Muscle layer of colon (tissue), 2 donors: ENCODE measurements around the gene MERTK.
"Not testable (repeated sequence)": the region's sequence is repeated elsewhere in the genome, so short reads cannot be mapped to it uniquely, and the experiment has no call there.

Experiments
- H3K27ac ChIP-seq: one replicate; pipeline ENCODE4 v1.7.0; 2013; ENCODE audit warnings: low read depth, mild to moderate bottlenecking, low read length, moderate library complexity
- H3K27me3 ChIP-seq, 2 donors: one replicate each; pipeline ENCODE4 v1.7.0; 2013; ENCODE audit warnings: low read length in 2 of 2, mild to moderate bottlenecking in 2 of 2; ENCODE audit not compliant: insufficient read depth in 2 of 2, control insufficient read depth in 1 of 2
- H3K36me3 ChIP-seq: one replicate; pipeline ENCODE4 v1.7.0; 2013; ENCODE audit warnings: mild to moderate bottlenecking, low read length; ENCODE audit not compliant: insufficient read depth
- H3K4me1 ChIP-seq: one replicate; pipeline ENCODE4 v1.7.0; 2013; ENCODE audit warnings: mild to moderate bottlenecking, low read length; ENCODE audit not compliant: insufficient read depth
- H3K4me3 ChIP-seq, 2 donors: one replicate each; pipeline ENCODE4 v1.7.0; 2013; ENCODE audit warnings: low read length in 2 of 2, low read depth in 1 of 2, mild to moderate bottlenecking in 1 of 2, moderate library complexity in 1 of 2
- H3K9ac ChIP-seq: one replicate; pipeline ENCODE4 v1.7.0; 2013; ENCODE audit warnings: low read length
- H3K9me3 ChIP-seq: one replicate; pipeline ENCODE4 v1.7.0; 2013; ENCODE audit warnings: mild to moderate bottlenecking, low read length
- donor health status: abdominal sarcoma.
- donor health status: Adenocarcinoma of cecum.

Gene MERTK

DNA sequence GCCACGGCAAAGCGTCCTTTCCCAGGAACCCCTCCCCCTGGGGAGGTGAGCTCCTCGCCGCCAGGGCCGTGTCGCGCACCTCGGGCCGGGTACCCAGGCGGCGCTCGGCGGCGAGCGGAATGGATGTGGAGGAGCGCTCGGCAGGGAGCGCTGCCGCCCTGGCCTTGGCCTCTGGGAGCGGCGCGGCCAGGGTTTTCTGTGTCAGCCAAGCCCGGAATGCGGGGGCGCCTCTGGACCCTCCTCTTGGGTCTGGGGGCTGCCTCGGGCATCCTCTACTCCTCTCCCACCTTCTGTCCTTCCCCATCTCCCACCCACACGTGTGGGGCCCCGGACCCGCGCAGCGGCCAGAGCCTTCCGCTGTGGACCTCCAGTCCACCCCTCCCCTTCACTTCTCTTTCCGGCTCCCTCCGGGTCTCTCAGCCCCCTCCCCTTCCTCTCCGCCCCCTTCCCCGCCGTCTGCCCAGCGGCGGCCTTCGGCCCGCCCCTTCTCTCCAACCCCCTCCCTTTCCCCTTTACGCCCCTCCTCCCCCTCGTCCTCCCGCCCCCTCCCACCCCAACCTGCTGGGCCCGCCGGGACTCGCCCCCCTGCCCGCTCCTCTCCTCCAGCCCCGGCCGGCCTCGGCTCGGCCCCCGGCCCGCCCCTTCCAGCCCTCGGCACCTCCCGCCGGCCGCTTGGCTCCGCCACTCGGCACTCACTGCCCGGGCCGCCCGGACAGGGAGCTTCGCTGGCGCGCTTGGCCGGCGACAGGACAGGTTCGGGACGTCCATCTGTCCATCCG, at the start of gene MERTK:
Gene MERTK, plus strand, starts transcription at position 684 of the 779 bp plus-strand sequence. CDS start 129 bp downstream, outside the sequence.
- Histone ChIP-seq H3K4me1 (peaks cover 16% of the 10 kb centered on the region), H3K27me3 (no peaks in the 10 kb centered on the region), H3K27ac (peak within 1 kb of the TSS; percentile 92), H3K4me3 (peak within 1 kb of the TSS; percentile 79 to 89), H3K9ac (peak within 1 kb of the TSS; percentile 58), H3K36me3 (no peaks in the 10 kb centered on the region), H3K9me3 (no peaks in the 10 kb centered on the region)

DNA sequence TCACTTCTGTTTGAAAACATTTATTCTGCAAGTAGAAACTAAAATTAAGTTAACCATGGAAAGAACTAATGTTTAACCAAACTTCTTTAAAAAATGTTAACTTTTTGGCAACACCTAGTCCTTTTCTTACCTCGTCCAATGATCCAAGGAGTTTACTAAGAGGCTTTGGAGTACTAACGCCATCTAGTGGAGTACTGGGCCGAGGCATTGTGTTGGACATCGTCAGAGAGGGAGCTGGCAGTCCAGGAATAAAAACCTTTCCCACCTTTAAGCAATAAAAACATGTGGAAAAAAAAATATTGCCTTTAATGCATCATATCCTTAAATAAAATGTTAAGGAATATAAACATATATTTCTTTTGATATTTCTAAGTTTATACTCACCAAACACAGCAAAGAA, 47.8 kb upstream of the MERTK start:
- not testable (repeated sequence) for H3K4me1 ChIP-seq, H3K9ac ChIP-seq, H3K9me3 ChIP-seq, H3K36me3 ChIP-seq, H3K4me3 ChIP-seq, H3K27me3 ChIP-seq, H3K27ac ChIP-seq

DNA sequence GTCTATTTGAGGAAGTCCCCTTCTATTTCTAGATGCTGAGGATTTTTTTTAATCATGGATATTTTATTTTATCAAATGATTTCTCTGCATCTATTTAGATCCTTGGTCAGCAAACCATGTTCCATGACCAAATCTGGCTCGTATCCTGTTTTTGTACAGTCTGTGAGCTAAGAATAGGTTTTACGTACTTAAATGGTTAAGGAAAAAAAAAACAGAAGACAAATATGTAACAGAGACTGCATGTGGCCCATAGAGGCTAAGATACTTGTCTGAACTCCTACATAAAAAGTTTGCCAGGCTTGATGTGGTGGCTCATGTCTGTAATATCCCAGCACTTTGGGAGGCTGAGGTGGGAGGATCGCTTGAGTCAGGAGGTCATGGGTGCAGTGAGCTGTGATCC, 45.9 kb upstream of the MERTK start:
- not testable (repeated sequence) for H3K36me3 ChIP-seq, H3K27me3 ChIP-seq, H3K4me3 ChIP-seq, H3K4me1 ChIP-seq, H3K27ac ChIP-seq, H3K9ac ChIP-seq, H3K9me3 ChIP-seq

DNA sequence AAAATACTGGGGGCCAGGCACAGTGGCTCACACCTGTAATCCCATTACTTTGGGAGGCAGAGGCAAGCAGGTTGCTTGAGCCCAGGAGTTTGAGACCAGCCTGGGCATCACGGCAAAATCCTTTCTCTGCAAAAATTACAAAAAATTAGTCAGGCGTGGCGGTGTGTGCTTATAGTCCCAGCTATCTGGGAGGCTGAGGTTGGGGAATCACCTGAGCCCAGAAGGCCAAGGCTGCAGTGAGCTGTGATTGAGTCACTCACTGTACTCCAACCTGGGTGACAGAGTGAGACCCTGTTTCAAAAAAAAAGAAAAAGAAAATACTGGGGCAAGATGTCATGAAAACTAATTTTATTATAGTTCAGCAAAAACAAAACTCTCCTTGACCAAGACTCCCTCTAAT, 38.4 kb upstream of the MERTK start:
- not testable (repeated sequence) for H3K4me3 ChIP-seq, H3K27me3 ChIP-seq, H3K9ac ChIP-seq, H3K4me1 ChIP-seq, H3K9me3 ChIP-seq, H3K27ac ChIP-seq, H3K36me3 ChIP-seq

DNA sequence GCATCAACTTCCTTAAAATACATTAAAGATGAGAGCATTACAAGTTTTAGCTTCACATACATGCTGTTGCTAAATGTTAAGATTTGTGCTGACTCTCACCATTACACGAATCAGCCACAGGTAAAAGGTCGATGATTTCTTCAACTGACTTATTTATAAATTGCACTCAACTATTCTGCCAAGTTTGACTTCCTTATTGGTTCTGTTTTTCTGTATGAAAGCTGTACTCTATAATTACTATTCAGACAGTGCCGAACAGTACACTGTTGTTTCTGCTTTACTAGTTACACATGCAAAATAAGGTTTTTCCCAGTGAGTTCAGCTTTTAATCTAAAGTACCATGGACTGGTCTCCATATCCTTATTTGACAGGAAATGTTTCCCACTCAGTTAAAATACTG, 33.3 kb upstream of the MERTK start:
- not testable (repeated sequence) for H3K9ac ChIP-seq, H3K4me1 ChIP-seq, H3K4me3 ChIP-seq, H3K27me3 ChIP-seq, H3K36me3 ChIP-seq, H3K27ac ChIP-seq, H3K9me3 ChIP-seq

DNA sequence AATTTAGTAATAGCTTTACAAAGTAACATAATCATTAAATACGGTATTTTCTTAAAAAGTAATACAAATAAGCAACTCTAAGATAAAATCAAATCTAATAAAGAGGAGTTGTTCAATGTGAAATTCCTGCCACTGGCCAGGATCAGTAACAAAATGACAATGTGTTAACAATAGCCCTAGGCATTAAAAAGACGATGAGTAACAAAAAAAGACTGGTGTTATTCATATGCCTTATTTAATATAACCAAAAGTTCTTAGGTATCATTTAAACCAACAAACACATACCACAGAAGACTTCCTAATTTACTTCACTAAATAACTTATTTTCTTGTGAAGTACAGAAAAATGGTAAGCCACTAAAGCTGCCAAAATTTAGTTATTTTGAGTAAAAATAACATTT, 25.6 kb upstream of the MERTK start:
- not testable (repeated sequence) for H3K36me3 ChIP-seq

DNA sequence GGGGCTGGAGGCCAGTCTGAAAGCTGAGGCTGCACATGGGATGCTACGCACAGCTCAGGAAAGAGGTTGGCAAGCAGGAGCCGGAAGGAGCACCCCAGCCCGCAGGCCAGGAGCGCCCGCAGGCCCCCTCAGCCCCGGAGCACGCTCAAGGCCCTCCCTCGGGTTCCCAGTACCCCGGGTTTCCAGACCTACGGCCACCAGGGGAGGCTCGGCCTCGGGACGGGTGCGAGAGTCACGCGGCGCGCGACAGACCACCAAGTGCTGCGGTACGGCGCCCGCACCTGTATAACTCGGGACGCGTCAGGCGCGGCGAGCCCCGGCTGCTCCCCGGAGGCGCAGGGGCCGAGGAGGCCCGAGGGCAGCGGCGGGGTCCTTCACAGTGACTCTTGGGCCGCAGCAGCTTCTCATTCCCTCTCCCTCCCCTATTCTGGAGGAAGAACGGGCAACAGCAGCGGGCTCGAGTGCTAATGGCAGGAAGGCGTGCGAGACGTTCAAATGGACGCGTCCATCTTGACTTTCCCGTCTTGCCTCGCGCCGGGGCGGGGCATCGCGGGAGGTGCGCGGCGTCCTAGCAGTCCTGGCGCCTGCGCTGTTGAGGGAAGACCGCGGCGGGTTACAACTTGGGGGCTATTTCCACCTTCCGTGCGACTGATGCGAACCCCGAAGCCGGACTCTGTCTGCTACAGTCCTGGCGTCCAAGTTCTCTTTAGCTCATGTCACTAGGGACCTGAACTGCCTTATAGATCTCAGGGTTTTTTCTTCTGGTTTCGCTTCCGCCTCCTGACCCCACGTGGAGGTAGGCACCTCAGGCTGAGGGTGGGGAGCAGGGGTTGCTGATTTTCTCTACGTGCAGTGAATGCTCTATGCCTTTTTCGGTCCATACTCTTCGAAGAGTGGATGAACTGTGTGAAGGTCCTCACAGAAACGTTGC, 14.5 kb upstream of the MERTK start, which contains the start of gene ANAPC1:
Gene ANAPC1, minus strand, starts transcription at position 533 of the 931 bp plus-strand sequence. CDS start 3,368 bp downstream, outside the sequence.
- Histone ChIP-seq H3K4me3 (peak within 1 kb of the TSS; percentile 90 to 93), H3K9ac (peak within 1 kb of the TSS; percentile 83), H3K4me1 (no peaks in the 10 kb centered on the region), H3K9me3 (no peaks in the 10 kb centered on the region), H3K27ac (peak within 1 kb of the TSS; percentile 84), H3K27me3 (no peaks in the 10 kb centered on the region), H3K36me3 (no peaks in the 10 kb centered on the region)

More for the DNA sequence above, 25.6 kb upstream of the MERTK start:
- not testable (repeated sequence) for H3K27ac ChIP-seq, H3K4me3 ChIP-seq, H3K4me1 ChIP-seq, H3K27me3 ChIP-seq, H3K9ac ChIP-seq, H3K9me3 ChIP-seq

DNA sequence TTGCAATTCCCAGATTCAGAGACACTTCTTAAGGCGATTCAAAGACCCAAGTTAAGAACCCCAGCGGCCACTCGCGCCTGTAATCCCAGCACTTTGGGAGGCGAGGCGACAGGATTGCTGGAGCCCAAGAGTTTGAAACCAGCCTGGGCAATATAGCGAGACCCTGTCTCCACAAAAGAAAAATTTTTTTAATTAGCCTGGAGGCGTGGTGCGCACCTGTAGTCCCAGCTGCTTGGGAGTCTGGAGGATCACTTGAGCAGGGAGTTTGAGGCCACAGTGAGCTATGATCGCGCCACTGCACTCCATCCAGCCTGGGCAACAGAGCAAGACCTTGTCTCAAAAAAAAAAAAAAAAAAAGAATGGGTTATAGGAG, 13.8 kb upstream of the MERTK start:
- Histone ChIP-seq H3K27ac (peak overlapping the region; percentile 84), H3K4me3 (peak overlapping the region; percentile 90 to 93), H3K4me1 (no peaks in the 10 kb centered on the region), H3K27me3 (no peaks in the 10 kb centered on the region), H3K36me3 (no peaks in the 10 kb centered on the region), H3K9me3 (no peaks in the 10 kb centered on the region), H3K9ac (peak overlapping the region; percentile 83)

DNA sequence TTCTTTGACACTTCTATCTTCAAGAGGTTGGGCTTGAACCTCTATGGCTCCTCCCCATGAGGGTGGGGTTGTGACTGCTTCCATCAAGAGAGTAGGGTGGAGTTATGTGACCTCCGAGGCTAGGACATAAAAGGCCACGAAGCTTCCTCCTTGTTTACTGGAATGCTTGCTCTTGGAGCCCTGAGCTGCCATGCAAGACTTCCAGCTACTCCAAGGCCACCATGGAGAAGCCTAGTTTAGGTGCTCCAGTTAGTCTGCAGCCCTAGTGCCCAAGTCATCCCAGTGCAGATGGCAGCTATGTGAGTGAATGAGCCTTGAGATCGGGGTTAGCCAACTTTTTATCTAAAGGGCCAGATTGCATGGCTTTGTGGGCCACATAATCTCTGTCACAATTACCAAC, 2.4 kb upstream of the MERTK start:
- Histone ChIP-seq H3K27me3 (no peaks in the 10 kb centered on the region), H3K27ac (no peak overlapping the region), H3K36me3 (no peaks in the 10 kb centered on the region), H3K9ac (no peak overlapping the region), H3K4me1 (peaks cover 11% of the 10 kb centered on the region), H3K4me3 (no peak overlapping the region), H3K9me3 (no peaks in the 10 kb centered on the region)

DNA sequence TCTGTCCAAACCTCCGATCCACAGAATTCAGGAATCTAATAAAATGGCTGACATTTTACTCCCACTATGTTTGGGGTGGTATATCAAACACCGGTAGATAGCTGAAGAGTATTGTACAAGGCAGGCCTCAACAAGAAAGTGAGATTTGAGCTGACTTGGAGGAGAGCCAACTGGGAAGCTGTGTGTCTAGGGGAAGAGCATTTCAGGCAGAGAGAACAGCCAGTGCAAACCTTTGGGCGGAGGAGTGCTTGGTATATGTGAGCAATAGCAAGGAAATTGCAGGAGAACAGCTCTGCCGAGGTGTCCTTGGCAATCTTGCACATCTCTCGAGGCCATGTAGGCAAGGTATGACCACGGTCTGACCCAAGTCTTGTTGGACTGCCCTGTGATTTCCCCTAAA, 1.8 kb upstream of the MERTK start:
- Histone ChIP-seq H3K27ac (no peak overlapping the region), H3K4me3 (no peak overlapping the region), H3K27me3 (no peaks in the 10 kb centered on the region), H3K36me3 (no peaks in the 10 kb centered on the region), H3K9ac (no peak overlapping the region), H3K4me1 (peaks cover 16% of the 10 kb centered on the region), H3K9me3 (no peaks in the 10 kb centered on the region)

DNA sequence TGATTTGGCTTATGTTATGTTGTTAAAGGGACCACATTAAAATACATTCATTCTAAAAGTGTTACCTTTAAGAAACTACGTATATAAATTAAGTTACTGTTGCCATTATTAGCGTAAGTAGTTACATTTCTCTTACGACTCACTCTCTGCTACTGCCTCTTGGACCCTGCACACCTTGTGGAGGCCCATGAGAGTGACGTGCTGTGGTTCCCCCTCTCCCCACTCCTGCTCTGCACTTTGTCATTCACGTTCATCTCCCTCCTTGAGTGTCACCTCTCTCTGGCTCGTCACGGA, 830 bp upstream of the MERTK start:
- Histone ChIP-seq H3K36me3 (no peaks in the 10 kb centered on the region), H3K4me3 (peak overlapping the region; percentile 58 to 89), H3K9ac (no peak overlapping the region), H3K4me1 (peaks cover 16% of the 10 kb centered on the region), H3K27me3 (no peaks in the 10 kb centered on the region), H3K27ac (peak overlapping the region; percentile 81), H3K9me3 (no peaks in the 10 kb centered on the region)
